ENCODE data around the gene RBM39. TPM values are rescaled to one million over a fixed set of nuclear protein-coding genes. Genes with fewer than 3 reads are reported as not detected.

RBM39 gene
- total RNA-seq, result 536 TPM

GRCh38 chr20:35741892-35742740 is at the start of gene RBM39:
Gene RBM39 (minus strand): TSS chr20:35742260. CDS start chr20:35740874, 1,386 bp downstream.

DNA sequence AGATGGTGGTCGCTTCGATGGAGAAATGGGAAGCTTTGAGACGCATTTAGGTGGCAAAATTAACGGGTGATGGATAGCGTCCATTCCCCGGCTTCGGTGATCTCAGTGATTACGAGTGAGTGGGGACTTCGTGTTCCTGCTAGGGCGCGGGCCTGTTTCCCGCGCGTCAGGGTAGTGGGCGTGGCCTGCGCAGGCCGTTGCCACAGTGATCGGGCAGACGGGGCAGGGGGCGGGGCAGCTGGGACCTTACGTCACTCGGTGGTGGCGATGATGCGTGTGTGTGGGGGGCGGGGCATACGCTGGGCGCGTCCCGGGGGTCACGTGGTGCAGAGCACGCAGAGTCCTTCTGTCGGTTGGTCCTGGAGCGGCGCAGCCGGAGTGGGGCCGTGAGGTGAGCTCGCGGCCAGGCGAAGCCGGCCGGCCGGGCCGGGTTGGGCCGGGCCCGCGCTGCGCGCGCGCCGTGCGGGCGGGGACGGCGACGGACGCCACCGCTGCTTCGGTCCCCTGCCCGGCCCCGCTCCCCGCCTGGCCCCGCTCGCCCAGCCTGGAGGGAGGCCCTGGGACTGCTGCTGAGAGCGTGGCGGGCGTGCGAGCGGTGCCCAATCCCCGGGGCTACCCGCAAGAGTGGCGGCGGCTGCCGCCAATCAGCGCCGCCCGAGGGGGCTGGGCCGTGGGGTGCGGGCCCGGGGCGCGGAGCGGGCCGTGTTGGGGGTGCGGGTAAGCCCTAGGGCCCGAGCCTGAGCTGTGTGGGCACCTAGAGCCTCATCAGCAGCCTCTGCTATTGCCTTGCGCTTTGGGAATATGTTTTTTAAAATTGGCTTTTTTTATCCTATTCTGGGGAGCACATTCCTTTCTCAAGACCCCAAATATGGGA is 29.9 kb upstream of the RBM39 start, which contains the start of gene PHF20:
TSS of gene PHF20 (plus strand) at position 327 of the 874 bp plus-strand sequence. CDS start 29,508 bp downstream, outside the sequence.

GRCh38 chr20:35699127-35699956 is 42.7 kb downstream of the RBM39 start, which contains the start of the genes NFS1 and ROMO1:
Gene NFS1 (minus strand): TSS chr20:35699352. CDS start chr20:35699288, 64 bp downstream.
Gene ROMO1 (plus strand): TSS chr20:35699405. CDS start chr20:35699633, 228 bp downstream.

GRCh38 chr20:35664466-35665206 is 77.4 kb downstream of the RBM39 start, which contains the start of the genes CPNE1 and RBM12:
Gene CPNE1 (minus strand): TSS chr20:35664900. CDS start chr20:35632923, 31,977 bp downstream.
Gene RBM12 (minus strand): TSS chr20:35664900. CDS start chr20:35655322, 9,578 bp downstream.

Small RNAs within 50 kb of the gene (small RNA-seq; reads per million reads assigned to genes)
- not detected for gene RF00026 (ENCODE audit: low replicate concordance)

Other genes with a start within 250 kb of the RBM39 start
- gene C20orf173, start 212.6 kb downstream of the RBM39 start, total RNA-seq, result not detected
- gene ERGIC3, start 200.2 kb downstream of the RBM39 start, total RNA-seq, result 301 TPM
- 2.9 TPM for gene SPAG4, start 126.4 kb downstream of the RBM39 start, total RNA-seq
- gene CPNE1, start 77.4 kb downstream of the RBM39 start, total RNA-seq, result 129 TPM
- 49.7 TPM for gene RBM12, start 77.4 kb downstream of the RBM39 start, total RNA-seq
- 47.8 TPM for gene NFS1, start 42.9 kb downstream of the RBM39 start, total RNA-seq
- 237 TPM for gene ROMO1, start 42.9 kb downstream of the RBM39 start, total RNA-seq
- 32.5 TPM for gene PHF20, start 29.8 kb upstream of the RBM39 start, total RNA-seq
- 69.1 TPM for gene SCAND1, start 212.2 kb upstream of the RBM39 start, total RNA-seq
- 4.0 TPM for gene CNBD2, start 226.3 kb upstream of the RBM39 start, total RNA-seq